Limb (tissue), 2 donors: Measurements from ENCODE around the gene SPATA3.
"Not testable (repeated sequence)": the region's sequence is repeated elsewhere in the genome, so short reads cannot be mapped to it uniquely, and the experiment has no call there.

Experiments used
- DNase-seq, 2 donors: peaks; one replicate each; pipeline ENCODE4 v3.0.0-alpha.2; 2016; ENCODE audit errors: extremely low spot score in 2 of 2

Gene SPATA3

GRCh38 chr2:230996661-230997060 is 740 bp downstream of the SPATA3 start:
- no peak for DNase-seq

DNA sequence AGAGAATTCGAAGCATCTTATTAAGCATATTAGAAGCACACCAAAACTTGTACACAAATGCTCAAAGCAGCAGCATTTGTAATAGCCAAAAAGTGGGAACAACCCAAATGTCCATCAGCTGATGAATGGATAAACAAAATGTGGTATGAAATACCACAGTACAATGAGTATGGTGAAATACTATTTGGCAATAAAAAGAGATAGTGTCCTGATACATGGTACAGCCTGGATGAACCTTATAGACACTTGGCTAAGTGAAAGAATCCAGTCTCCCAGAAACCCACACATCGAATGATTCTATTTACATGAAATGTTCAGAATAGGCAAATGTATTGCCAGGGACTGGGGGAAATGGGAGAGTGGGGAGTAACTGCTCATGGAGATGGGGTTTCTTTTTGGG is 3.0 kb downstream of the SPATA3 start:
- no peak for DNase-seq

GRCh38 chr2:230999477-230999876 is 3.6 kb downstream of the SPATA3 start:
- no peak for DNase-seq

DNA sequence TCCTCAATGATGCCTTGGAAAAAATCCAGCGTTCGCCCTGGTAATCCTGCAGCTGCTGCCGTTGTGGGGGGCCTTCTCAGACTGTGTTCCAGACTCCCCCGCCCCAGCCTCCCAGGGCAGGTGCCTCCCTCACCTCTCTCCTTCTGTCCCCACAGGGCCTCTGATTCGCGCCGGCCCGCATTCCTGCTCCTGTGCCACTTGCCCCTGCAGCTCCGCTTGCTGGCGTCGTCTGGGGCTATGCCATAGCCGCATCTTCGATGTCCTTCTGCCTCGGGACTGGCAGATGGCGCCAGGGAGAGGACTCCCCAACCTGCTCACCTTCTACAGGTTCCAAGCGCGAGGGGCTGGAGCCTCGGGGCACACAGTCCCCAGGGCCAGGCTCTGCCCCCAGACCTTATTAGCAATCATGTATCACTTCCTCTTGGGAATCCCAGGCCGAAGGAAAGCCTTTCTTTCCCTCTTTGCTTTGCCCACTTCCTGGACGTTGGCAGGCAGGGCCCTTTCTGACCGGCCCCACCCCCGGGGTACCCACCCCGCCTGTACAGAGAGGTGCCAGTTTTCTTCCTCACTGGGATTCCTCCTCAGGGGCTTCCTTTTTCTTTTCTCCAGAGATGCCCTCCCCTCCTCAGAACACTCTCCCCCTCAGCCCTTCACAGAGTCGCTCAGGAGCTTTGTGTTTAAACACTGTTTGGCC is 4.4 kb downstream of the SPATA3 start:
- DNase-seq: no peak

GRCh38 chr2:231001036-231001435 is 5.1 kb downstream of the SPATA3 start:
- DNase-seq: no peak

DNA sequence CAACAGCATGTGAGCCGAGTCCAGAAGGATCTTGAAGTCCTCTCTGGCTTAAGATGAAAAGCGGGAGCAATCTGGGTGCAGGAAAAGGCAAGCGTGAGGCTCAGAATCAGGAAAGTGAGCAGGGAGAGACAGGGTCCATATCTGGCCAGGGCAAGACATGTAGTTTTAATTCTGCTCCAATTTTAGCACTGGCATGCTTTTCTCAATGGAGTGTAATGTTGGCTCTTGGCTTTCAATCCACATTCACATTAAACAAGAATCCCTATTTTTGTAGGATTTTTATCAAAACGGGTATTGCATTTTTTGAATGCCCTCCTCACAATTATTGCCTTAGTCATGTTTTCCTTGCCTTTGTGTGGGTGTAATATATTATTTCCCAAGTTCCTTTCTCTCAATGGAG is 6.0 kb downstream of the SPATA3 start:
- no peak for DNase-seq

DNA sequence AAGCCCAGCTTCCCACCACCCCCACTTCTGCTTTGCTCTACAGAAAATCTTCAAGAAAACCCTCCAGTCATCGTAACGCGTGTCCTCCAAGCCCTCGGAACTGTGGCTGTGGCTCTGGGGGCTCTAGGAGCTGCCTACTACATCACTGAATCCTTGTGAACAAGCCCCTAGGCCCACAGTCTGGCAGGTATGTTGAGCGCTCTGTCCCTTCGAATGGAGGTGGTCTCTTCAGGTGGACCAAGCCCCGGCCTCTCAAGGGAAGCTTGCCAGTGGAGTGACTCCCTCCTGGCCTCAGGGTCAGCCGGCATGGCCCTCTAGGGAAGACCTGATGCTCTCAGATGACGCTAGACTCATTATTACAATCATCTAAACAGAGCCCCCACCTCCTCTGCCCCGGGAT is 6.7 kb downstream of the SPATA3 start:
- no peak for DNase-seq

DNA sequence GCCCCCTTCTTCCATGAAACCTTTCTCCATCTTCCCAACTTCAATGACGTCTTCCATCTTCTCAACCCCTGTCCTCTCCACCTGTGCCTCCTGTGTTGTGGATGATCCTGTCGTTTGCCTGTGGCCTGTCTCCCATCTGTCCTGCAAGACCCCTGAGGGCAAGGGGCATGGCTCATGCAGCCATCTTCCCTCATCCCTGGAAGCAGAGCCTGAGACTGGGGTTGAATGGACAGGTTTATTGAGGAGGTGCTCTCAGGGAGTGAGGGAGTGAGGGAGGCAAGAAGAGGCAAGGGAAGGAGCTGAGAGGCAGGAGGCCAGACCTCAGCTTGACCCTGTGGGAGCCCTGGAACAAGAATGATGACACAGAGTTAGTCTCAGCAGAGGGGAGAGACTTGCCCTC is 7.3 kb downstream of the SPATA3 start:
- DNase-seq: no peak

DNA sequence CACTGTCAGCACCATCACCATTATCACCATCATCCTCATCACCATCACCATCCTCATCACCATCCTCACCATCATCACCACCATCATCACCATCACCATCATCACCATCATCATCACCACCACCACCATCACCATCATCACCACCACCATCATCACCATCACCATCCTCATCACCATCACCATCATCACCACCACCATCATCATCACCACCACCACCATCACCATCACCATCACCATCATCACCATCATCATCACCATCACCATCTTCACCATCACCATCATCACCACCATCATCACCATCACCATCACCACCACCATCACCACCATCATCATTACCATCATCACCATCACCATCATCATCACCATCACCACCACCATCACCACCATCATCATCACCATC is 9.0 kb downstream of the SPATA3 start:
- DNase-seq: not testable (repeated sequence)

DNA sequence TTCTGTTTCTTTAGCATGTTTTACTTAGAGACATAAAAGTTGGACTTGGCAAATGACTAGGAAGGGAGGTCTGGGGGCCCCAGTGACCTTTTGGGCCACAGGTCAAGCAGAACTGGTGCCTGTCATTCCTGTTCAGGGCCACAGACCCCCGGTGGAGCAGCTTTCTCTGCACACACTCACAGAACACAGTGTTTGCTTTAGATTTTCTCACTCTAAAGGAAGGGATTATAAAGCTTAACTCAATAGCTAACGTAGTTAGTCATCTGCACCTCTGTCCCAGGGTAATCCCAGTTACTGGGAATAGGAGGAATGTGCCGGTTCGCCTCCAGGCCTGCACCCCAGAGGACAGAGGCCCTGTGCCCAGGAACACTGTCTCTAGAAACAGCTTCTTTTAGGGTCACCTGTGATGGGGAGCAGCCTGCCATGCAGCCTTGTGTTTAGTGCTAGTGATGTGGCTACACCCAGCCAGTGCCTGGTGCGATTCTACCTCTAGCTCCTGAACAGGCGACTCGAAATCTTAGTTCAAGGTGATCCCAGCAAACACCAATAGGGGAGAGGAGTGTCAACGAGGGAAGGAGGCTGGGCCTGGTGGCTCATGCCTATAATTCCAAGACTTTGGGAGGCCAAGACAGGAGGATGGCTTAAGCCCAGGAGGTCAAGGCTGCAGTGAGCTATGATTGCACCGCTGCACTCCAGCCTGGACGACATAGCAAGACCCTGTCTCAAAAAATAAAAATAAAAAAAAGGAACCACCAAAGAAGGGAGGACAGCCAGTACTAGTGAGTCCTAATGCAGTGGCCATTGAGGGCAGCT is 11.6 kb downstream of the SPATA3 start:
- no peak for DNase-seq

DNA sequence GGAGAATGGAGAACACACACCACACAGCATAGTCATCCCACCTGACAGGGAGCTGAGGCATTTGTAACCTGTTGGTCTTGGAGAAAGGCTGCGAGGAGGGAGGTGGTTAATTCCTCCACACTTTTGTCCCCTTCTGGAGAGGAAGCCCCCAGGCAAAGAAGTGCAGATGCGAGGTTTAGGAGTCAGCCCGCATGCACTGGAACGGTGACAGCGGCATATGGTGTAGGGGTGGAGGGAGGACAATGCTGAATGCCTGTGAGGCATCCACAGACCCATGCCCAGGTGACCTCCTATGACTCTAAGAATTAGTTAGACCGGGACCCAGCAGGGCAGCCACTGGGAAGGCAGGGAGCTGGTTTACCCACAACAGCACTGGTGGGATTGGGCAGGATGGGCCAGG is 12.2 kb downstream of the SPATA3 start:
- DNase-seq: no peak

- DNase-seq: no peak
Measured at GRCh38 chr2:231009236-231009919, 13.5 kb downstream of the SPATA3 start.

- DNase-seq: no peak
Measured at GRCh38 chr2:231010201-231010730, 14.3 kb downstream of the SPATA3 start.

DNA sequence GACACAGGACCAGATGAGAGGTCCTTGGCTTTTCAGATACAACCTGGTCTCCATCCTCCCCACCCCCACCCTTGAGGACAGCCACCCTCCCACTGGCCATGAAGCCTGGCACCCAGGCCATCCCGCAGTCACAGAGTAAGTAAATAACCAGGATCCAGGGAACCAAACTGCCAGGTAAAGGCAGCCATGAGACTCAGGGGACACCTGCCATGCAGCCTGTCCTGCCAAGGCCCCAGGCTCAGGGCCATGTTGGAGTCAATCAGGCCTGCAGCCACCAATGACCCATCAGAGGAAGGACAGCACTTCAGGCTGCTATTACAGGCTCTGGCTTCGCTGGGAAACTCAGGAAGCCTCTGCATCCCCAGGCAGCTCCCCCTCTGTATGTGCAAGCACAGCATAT is 15.6 kb downstream of the SPATA3 start:
- DNase-seq: no peak

DNA sequence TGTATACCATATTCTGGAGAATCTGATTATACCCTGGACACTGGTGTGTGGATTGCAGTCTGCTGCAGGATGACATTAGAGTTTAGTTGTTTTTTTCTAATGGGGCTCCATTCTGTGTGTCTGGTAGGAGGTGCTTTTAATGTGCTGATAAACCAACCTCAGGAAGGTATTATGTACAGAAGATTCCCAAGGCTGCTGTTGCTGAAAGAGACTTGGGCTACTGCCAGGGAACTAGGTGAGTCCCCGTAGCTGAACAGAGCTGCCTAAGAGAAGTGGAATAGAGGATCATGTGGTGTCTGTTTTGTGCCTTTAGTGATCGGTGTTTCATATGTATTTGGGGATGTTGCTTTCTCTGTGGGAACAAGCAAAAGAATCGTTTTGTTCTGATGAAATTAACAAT is 16.5 kb downstream of the SPATA3 start:
- DNase-seq: no peak

DNA sequence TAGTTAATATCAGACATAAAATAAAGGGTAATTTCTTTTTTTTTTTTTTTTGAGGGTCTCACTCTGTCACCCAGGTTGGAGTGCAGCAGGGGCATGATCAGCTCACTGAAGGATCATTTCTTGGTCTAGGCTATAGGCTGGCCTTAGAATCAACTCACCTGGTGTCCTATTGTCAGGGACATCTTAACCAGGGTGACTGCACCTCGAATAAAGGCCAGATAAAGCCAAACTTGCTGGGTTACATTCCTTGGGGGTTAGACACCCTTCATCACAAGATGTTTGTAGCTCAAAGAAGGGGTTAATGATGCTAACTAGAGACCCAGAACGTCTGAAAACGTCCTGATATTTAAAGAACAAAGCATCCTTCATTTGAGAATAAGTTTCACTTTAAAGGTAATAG is 17.9 kb downstream of the SPATA3 start:
- no peak for DNase-seq

- DNase-seq: no peak
Measured at GRCh38 chr2:231015478-231015877, 19.6 kb downstream of the SPATA3 start.

DNA sequence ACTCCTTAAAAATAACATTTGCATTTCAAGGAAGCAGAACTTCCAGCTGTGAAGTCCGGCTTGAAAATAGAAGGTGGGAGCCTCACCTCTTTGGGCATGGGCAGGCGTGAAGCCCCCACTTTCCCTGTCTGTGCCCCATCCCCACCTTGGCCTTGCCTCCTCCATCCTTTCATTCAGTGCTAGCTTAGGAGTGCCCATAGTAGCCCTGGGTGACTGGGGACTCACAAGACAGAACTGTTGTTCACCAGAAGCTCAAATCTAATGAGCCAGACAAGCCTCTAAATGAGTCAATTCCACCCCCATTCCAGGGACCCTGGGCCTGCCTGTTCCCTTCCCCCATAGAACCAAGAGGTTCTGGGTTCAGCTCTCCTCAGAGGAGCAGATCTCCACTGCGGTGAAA is 20.0 kb downstream of the SPATA3 start:
- no peak for DNase-seq

DNA sequence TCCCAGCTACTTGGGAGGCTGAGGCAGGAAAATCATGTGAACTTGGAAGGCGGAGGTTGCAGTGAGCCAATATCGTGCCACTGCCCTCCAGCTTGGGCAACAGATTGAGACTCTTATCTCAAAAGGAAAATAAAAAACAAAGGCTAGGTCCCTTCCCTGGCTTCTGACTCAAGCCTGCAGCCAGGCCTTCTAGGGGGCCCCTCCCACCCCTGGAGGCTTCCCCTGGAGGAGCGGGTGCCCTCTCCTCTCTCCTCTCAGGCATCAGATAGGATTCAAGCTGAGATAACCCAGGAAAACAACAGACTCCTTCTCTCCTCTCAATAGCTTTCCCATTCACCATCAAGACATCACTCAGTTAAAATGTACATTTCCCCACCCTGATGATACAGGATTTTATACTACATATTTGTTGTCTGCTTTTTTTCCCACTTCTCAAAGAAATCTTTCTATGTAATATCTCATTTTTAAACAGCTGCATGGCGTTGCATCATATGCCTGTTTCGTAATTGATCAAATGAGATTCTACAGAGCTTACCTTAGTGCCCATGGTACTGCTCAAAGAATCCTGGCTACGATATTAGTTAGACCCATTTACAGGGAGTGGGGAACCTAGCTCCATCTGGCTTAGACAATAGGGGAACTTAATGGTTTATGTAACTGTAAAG is 20.8 kb downstream of the SPATA3 start:
- no peak for DNase-seq

DNA sequence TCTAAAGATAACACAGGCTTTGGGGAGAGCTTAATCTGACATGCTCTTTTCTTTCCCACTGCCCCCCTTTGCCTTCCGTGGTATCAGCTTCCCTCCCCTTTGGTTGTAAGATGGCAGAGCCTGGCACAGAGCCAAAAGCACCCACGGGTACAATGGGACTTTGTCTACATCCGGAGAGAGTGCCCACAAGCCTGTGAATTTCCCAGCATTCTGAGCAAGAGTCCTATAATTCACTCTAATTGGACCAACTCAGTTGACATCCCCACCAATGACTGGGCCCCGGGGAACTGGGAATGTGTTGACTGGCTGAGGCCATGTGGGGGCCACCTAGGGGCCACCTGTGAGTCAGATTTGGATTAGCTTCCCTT is 21.3 kb downstream of the SPATA3 start:
- DNase-seq: no peak

DNA sequence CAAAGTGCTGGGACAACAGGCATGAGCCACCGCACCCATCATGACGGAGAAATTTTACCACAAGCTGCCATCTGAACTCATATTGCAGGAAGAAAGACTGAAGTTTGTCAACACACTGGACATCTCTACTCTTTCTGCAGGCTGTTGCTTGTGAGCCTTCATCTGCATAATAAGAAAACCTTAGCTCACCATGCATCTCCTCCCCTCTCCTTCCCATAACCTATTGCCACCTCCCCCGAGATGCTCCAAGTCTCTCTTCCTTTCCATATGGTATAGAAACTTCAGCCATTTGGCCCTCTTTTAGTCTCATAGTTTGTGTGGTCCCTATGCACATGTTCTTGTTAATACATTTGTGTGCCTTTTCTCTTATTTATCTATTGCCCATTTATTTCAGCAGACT is 22.3 kb downstream of the SPATA3 start:
- DNase-seq: no peak

GRCh38 chr2:231025059-231025458 is 29.1 kb downstream of the SPATA3 start:
- not testable (repeated sequence) for DNase-seq
